GM18526 (cell line): ENCODE measurements around the gene PERM1.
A peak's percentile ranks its signal among the peaks of the same experiment; 100 is the strongest.

Experiments
- POLR2A ChIP-seq: IDR thresholded peaks from 3 replicates; pipeline ENCODE4 v1.6.1; 2011; ENCODE audit not compliant: insufficient read length; ENCODE audit errors: extremely low read depth

The PERM1 gene

GRCh38 chr1:1019122-1019999, 37.5 kb upstream of the PERM1 start:
- peak; percentile 48 for TF ChIP-seq POLR2A

GRCh38 chr1:1014799-1015681, 33.1 kb upstream of the PERM1 start:
- TF ChIP-seq POLR2A = peak; percentile 69

- TF ChIP-seq POLR2A = peak; percentile 24
These were observed 32.2 kb upstream of the PERM1 start for GRCh38 chr1:1013922-1014648.

GRCh38 chr1:1013105-1013921, 31.4 kb upstream of the PERM1 start, which contains the start of gene ISG15:
Gene ISG15 (plus strand): TSS chr1:1013497. CDS start chr1:1013574, 77 bp downstream.
- TF ChIP-seq POLR2A = peak; percentile 99

- no peak for TF ChIP-seq POLR2A
These were observed 29.6 kb upstream of the PERM1 start for GRCh38 chr1:1011396-1011949.

GRCh38 chr1:1006305-1007159, 24.6 kb upstream of the PERM1 start:
- TF ChIP-seq POLR2A = no peak

- no peak for TF ChIP-seq POLR2A
These were observed 23.9 kb upstream of the PERM1 start for GRCh38 chr1:1005774-1006304.

GRCh38 chr1:1004780-1005697, 23.1 kb upstream of the PERM1 start:
- no peak for TF ChIP-seq POLR2A

- no peak for TF ChIP-seq POLR2A
These were observed 22.5 kb upstream of the PERM1 start for GRCh38 chr1:1004420-1004779.

GRCh38 chr1:1003618-1004419, 21.9 kb upstream of the PERM1 start:
- no peak for TF ChIP-seq POLR2A
